Adrenal gland (tissue), 5 donors: ENCODE data around the gene SLC22A13.
"Not testable (repeated sequence)": the region's sequence is repeated elsewhere in the genome, so short reads cannot be mapped to it uniquely, and the experiment has no call there.

Experiments
- CTCF ChIP-seq, 6 experiments: fragments of 450-650 bp in 4 of 6; fragments of 200-600 bp in 2 of 6; sonication (generic) in 1 of 6; IDR thresholded peaks; 1 replicate in 5 of 6; 2 replicates in 1 of 6; pipeline versions ENCODE4 v1.5.1 to v1.8.0; 2016 to 2021; ENCODE audit warnings: antibody characterized with exemption in 6 of 6, mild to moderate bottlenecking in 2 of 6, moderate library complexity in 1 of 6
- POLR2A ChIP-seq, 2 donors: fragments of 450-650 bp; IDR thresholded peaks; one replicate each; pipeline ENCODE4 v1.6.1; 2017; ENCODE audit warnings: antibody characterized with exemption in 2 of 2, mild to moderate bottlenecking in 2 of 2, moderate library complexity in 1 of 2
- donor health status: DM: no; HTN: no; CAD: no.

- not testable (repeated sequence) for TF ChIP-seq CTCF, POLR2A (IDR thresholded peaks at IDR 0.05)
Observed at GRCh38 chr3:38242812-38243211, 22.8 kb upstream of the SLC22A13 start.
